GM10266 (cell line): ENCODE measurements around the gene FAM111A.

ENCODE experiments used
- DNase-seq: peaks from one replicate; pipeline ENCODE4 v3.0.0; 2012; ENCODE audit errors: extremely low spot score
- TF ChIP-seq, protein P1 (sequence below): IDR thresholded peaks from 2 replicates; pipeline ENCODE4 v1.5.1; 2012; ENCODE audit warnings: mild to moderate bottlenecking, low read depth; ENCODE audit not compliant: control insufficient read depth, insufficient read depth; ENCODE audit errors: missing control alignments

Gene FAM111A

DNA sequence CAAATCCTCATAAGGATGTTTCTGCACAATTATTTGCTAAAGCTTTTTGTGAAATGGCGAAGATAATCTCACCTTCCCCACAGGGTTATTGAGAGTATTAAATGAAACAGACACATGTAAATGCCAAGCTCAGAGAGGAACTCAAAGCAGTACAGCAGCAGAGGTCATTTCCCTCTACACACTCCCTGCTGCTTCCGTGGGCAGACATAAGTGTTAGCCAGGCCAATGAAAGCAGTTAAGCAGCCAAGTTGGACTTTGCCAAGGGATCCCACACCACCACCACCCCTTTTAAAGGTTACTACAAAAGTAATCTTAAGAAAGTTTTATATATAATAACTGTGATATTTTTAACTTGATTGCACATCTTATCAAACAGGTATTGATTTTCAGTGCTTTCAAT is 4.0 kb upstream of the FAM111A start:
- TF ChIP-seq, protein P1, sequence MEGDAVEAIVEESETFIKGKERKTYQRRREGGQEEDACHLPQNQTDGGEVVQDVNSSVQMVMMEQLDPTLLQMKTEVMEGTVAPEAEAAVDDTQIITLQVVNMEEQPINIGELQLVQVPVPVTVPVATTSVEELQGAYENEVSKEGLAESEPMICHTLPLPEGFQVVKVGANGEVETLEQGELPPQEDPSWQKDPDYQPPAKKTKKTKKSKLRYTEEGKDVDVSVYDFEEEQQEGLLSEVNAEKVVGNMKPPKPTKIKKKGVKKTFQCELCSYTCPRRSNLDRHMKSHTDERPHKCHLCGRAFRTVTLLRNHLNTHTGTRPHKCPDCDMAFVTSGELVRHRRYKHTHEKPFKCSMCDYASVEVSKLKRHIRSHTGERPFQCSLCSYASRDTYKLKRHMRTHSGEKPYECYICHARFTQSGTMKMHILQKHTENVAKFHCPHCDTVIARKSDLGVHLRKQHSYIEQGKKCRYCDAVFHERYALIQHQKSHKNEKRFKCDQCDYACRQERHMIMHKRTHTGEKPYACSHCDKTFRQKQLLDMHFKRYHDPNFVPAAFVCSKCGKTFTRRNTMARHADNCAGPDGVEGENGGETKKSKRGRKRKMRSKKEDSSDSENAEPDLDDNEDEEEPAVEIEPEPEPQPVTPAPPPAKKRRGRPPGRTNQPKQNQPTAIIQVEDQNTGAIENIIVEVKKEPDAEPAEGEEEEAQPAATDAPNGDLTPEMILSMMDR, result no peak
- DNase-seq, result no peak

DNA sequence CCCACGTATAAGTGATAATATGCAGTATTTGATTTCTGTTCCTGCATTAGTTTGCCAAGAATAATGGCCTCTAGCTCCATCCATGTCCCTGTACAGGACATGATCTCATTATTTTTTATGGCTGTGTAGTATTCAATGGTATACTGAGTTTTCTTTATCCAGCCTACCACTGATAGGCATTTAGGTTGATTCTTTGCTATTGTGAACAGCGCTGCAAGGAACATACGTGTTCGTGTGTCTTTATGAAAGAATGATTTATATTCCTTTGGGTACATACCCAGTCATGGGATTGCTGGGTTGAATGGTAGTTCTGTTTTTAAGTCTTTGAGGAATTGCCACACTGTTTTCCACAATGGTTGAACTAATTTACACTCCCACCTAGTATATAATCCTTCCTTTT is 1.5 kb upstream of the FAM111A start:
- DNase-seq, result no peak
- TF ChIP-seq, protein P1, result no peak

DNA sequence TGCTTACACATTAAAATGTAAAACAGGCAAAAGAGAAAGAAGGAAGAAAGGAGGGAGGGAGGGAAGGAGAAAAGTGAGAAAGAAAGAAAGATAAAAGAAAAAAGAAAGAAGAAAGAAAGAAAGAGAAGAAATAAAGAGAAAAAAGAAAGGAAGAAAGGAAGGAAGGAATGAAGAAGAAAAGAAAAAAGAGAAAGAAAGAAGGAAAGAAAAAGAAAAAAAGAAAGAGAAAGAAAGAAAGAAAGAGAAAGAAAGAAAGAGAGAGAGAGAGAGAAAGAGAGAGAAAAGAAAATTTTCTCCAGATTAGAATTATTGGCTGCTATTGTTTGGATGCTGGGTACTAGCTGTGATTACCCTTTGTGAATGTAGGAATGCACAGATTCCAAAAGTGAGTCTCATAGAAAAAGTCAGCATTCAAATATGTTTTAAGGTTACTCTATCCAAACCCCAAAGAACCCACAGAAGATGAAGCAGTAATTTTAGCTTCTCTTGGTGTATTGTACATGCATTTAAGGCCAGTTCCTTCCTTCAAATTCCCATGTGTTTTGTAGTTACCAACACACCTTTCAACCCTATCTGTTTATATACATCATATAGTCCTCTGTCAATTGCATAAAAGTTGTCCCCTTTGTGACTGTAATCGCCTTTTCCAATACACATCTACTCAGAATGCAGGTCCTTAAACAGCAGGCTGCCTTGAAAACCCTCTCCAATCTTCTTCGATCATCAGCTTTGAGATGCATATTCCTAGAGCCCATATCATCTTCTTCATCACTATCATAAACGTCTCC is 789 bp upstream of the FAM111A start:
- no peak for DNase-seq
- TF ChIP-seq, protein P1, result no peak

DNA sequence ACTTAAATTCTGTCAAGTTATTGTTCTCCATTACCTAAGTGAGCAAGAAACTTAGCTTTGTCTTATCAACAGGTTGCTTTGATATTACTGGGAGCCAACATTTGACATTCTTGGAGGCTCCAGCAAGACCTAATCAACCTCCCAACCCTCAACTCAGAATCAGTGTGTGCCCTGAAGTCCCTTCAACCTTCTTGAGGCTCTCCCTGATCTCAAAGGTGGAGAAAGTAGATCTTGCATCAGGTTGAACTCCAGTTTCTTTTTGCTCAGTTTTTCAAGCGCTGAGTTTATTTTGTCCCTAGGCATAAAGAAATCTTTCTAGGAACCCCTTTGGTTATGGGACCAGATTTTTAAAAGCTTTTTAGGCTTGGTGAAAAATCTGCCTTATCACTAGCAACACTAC is 1.4 kb downstream of the FAM111A start:
- no peak for DNase-seq
- TF ChIP-seq, protein P1, result no peak

DNA sequence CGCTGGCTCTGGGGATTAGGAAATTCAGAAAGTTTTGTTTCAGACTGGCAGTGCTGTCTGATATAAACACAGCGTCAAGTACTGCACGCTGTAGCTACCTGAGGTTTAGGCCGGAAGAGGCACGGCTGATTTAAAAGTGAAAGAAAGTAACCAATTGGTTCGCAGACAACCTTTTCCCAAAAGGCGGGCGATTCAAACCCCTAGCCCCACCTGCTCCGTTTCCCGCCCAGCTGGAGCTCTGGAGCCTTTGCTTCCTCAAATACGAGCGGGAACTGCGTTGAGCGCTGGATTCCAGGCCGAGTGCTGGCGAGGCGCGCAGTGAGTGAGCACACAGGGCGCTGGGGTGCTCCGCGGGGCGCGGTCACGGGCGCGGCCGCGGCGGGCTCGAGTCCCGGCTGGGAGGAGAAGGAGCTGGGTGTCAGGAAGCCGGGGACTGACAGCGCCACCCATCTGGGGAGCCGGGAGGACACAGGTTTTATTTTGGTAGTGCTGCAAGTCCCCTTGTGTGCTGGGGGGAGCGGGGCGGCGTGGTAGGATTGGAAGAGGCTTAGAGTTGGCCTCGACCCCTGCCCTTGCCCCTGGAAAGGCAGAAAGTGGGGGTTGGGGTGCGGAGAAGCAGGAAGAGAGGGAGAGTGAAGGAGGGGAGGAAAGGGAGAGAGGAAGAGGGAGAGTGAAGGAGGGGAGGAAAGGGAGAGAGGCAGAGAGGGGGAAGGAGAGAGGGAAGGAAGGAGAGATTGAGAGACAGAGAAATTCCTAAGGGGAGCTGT is 2.1 kb downstream of the FAM111A start:
- TF ChIP-seq, protein P1, result peak; percentile 23
- DNase-seq, result peak; percentile 84

DNA sequence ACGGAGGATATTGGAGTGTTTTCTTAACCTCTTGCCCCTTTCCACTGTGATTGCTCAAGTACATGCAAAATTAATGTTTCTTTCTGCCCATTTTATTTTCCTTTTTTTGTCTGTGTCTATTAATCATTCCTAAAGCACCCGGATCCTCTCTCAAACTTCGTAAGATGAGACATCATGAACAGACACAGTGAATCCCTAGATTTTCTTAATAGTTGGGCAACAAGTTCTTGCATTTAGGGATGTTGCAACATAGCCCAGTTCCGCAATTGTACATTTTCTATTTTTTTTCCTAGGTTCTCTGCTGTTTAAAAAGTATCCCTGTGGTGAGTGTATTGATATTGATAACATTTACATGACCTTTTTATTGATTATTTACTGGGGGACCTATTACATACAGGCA is 2.9 kb downstream of the FAM111A start:
- no peak for DNase-seq
- TF ChIP-seq, protein P1, result no peak

DNA sequence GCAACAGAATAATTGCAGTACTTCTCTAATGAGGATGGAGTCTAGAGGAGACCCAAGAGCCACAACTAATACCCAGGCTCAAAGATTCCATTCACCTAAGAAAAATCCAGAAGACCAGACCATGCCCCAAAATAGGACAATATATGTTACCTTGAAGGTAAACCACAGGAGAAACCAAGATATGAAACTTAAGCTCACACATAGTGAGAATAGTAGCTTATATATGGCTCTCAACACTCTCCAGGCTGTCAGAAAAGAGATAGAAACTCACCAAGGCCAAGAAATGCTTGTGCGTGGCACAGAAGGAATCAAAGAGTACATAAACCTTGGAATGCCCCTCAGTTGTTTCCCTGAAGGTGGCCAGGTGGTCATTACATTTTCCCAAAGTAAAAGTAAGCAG is 9.1 kb downstream of the FAM111A start:
- no peak for DNase-seq
- TF ChIP-seq, protein P1, result no peak
